HG03571 (cell line): Measurements from ENCODE around the gene ADAMTS12.

Experiments used
- ATAC-seq: cut with Tn5 transposase; IDR thresholded peaks from one replicate; pipeline ENCODE4 v1.9.1; 2021; ENCODE audit not compliant: unreplicated experiment

Gene ADAMTS12

GRCh38 chr5:33675958-33676464 lies 215.8 kb downstream of the ADAMTS12 start:
- ATAC-seq, result peak; percentile 71

- ATAC-seq, result no peak
Measured at GRCh38 chr5:33671700-33672291, 220.0 kb downstream of the ADAMTS12 start.

GRCh38 chr5:33662722-33663427 lies 228.9 kb downstream of the ADAMTS12 start:
- ATAC-seq, result no peak

GRCh38 chr5:33659526-33660169 lies 232.1 kb downstream of the ADAMTS12 start:
- no peak for ATAC-seq

GRCh38 chr5:33657804-33658440 lies 233.9 kb downstream of the ADAMTS12 start:
- ATAC-seq, result no peak

- ATAC-seq, result no peak
Measured at GRCh38 chr5:33657176-33657575, 234.6 kb downstream of the ADAMTS12 start.

- no peak for ATAC-seq
Measured at GRCh38 chr5:33650911-33651310, 240.9 kb downstream of the ADAMTS12 start.

GRCh38 chr5:33649549-33650482 lies 242.0 kb downstream of the ADAMTS12 start:
- no peak for ATAC-seq

- peak; percentile 65 for ATAC-seq
Measured at GRCh38 chr5:33641744-33642505, 249.9 kb downstream of the ADAMTS12 start.

GRCh38 chr5:33639474-33639873 lies 252.3 kb downstream of the ADAMTS12 start:
- ATAC-seq, result no peak

GRCh38 chr5:33637011-33637410 lies 254.8 kb downstream of the ADAMTS12 start:
- no peak for ATAC-seq

- no peak for ATAC-seq
Measured at GRCh38 chr5:33635582-33635981, 256.2 kb downstream of the ADAMTS12 start.

- no peak for ATAC-seq
Measured at GRCh38 chr5:33633699-33634098, 258.1 kb downstream of the ADAMTS12 start.

GRCh38 chr5:33631786-33632185 lies 260.0 kb downstream of the ADAMTS12 start:
- peak; percentile 86 for ATAC-seq

GRCh38 chr5:33631139-33631538 lies 260.7 kb downstream of the ADAMTS12 start:
- ATAC-seq, result no peak

GRCh38 chr5:33629999-33630398 lies 261.8 kb downstream of the ADAMTS12 start:
- ATAC-seq, result no peak

- no peak for ATAC-seq
Measured at GRCh38 chr5:33628796-33629195, 263.0 kb downstream of the ADAMTS12 start.

GRCh38 chr5:33621514-33621913 lies 270.3 kb downstream of the ADAMTS12 start:
- no peak for ATAC-seq

- ATAC-seq, result no peak
Measured at GRCh38 chr5:33614039-33614438, 277.8 kb downstream of the ADAMTS12 start.

- ATAC-seq, result no peak
Measured at GRCh38 chr5:33612386-33612785, 279.4 kb downstream of the ADAMTS12 start.
